Stimulated activated naive CD8-positive, alpha-beta T cell treated with anti-CD3 and anti-CD28 coated beads, Interleukin-15, Interleukin-2, amounts not matched to agents 100 ng/mL and 50 ng/mL, for 24 hours (primary cell): ENCODE measurements around the gene RBM42.
"Not testable (repeated sequence)": the region's sequence is repeated elsewhere in the genome, so short reads cannot be mapped to it uniquely, and the experiment has no call there.

Source experiments
- H3K27ac Mint-ChIP-seq: one replicate; pipeline ENCODE4 v1.8.0; 2021; ENCODE audit warnings: mild to moderate bottlenecking, mixed read lengths
- H3K27me3 Mint-ChIP-seq: one replicate; pipeline ENCODE4 v1.8.0; 2021; ENCODE audit warnings: mixed read lengths
- H3K36me3 Mint-ChIP-seq: one replicate; pipeline ENCODE4 v1.8.0; 2021; ENCODE audit warnings: low read depth, mixed read lengths
- H3K4me1 Mint-ChIP-seq: one replicate; pipeline ENCODE4 v1.8.0; 2021; ENCODE audit warnings: low read depth, mixed read lengths
- H3K4me3 Mint-ChIP-seq: one replicate; pipeline ENCODE4 v1.8.0; 2021; ENCODE audit warnings: mild to moderate bottlenecking, mixed read lengths
- H3K9me3 Mint-ChIP-seq: one replicate; pipeline ENCODE4 v1.8.0; 2021; ENCODE audit warnings: mixed read lengths

RBM42 gene

DNA sequence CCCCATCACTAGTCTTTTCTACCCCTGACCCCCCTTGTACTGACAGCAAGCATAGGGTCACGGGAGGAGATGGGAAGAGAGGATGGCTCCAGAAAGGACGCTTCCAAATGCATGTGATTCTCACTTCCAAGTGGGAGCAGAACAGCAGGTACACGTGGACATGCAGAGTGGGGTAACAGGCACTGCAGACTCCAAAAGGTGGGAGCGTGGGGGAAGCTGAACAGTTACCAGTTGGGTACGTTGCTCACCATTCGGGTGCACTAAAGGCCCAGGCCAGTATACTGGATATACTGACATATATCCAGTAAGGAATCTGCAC lies 10.4 kb downstream of the RBM42 start:
- H3K4me3 Mint-ChIP-seq: no peak overlapping the region
- H3K27ac Mint-ChIP-seq: no peak overlapping the region
- H3K4me1 Mint-ChIP-seq: peaks cover 23% of the 10 kb centered on the region
- H3K27me3 Mint-ChIP-seq: no peaks in the 10 kb centered on the region
- H3K36me3 Mint-ChIP-seq: peaks cover 19% of the 10 kb centered on the region
- H3K9me3 Mint-ChIP-seq: no peaks in the 10 kb centered on the region

DNA sequence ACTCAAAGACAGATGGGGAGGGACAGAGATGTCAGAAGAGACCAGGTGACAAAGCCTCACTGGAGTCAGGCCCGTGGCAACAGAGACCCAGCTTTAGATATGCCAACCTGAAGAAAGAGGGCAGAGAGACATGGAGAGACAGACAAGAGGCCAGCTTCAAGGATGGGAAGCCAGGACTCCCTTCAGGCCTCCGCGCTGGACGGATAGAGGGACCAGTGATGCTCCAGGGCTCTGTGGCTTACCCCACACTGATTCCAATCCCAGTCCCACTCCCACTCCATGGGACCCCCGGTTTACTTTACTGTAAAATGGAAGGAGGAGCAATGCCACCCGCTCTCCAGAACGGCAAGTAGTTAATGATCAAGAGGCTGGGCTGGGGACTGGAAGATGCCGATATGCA lies 11.0 kb downstream of the RBM42 start:
- Mint-ChIP-seq H3K9me3 (no peaks in the 10 kb centered on the region), H3K4me3 (no peak overlapping the region), H3K27me3 (no peaks in the 10 kb centered on the region), H3K36me3 (peaks cover 19% of the 10 kb centered on the region), H3K4me1 (peaks cover 29% of the 10 kb centered on the region), H3K27ac (no peak overlapping the region)

DNA sequence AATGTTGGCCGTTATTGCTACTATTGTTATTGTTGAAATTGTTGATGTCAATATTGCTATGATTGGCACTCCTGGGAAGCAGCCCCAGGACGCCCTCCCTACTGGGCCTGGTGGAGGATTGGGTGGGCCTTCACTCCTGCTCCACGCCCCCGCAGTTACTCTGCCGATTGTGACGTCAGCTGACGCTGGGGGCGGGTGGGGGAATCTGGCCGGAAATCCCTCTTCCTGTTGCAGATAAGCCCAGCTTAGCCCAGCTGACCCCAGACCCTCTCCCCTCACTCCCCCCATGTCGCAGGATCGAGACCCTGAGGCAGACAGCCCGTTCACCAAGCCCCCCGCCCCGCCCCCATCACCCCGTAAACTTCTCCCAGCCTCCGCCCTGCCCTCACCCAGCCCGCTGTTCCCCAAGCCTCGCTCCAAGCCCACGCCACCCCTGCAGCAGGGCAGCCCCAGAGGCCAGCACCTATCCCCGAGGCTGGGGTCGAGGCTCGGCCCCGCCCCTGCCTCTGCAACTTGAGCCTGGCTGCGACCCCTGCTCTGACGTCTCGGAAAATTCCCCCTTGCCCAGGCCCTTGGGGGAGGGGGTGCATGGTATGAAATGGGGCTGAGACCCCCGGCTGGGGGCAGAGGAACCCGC lies 12.8 kb downstream of the RBM42 start, which contains the start of gene ETV2:
ETV2 (plus strand) TSS at position 231 of the 637 bp plus-strand sequence. CDS start 716 bp downstream, outside the sequence.
- Mint-ChIP-seq H3K27me3 (no peaks in the 10 kb centered on the region), H3K9me3 (no peaks in the 10 kb centered on the region), H3K36me3 (peaks cover 8% of the 10 kb centered on the region), H3K4me1 (peaks cover 38% of the 10 kb centered on the region), H3K27ac (peak within 1 kb of the TSS; percentile 49), H3K4me3 (peak within 1 kb of the TSS; percentile 86)

DNA sequence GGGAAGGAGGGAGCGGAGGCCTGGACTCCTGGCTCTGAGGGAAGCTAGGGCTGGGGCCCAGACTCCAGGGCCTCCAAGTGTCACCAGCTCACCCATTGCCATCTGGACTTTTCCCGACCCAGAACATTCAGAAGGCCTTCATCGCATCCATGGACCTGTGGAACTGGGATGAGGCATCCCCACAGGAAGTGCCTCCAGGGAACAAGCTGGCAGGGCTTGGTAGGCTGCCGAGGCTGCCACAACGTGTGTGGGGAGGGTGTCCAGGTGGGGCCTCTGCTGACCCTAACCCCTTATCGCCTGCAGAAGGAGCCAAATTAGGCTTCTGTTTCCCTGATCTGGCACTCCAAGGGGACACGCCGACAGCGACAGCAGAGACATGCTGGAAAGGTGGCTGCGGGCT lies 13.5 kb downstream of the RBM42 start:
- peak overlapping the region; percentile 86 for H3K4me3 Mint-ChIP-seq
- peaks cover 1% of the 10 kb centered on the region for H3K36me3 Mint-ChIP-seq
- peaks cover 38% of the 10 kb centered on the region for H3K4me1 Mint-ChIP-seq
- no peak overlapping the region for H3K27ac Mint-ChIP-seq
- no peaks in the 10 kb centered on the region for H3K9me3 Mint-ChIP-seq
- no peaks in the 10 kb centered on the region for H3K27me3 Mint-ChIP-seq

DNA sequence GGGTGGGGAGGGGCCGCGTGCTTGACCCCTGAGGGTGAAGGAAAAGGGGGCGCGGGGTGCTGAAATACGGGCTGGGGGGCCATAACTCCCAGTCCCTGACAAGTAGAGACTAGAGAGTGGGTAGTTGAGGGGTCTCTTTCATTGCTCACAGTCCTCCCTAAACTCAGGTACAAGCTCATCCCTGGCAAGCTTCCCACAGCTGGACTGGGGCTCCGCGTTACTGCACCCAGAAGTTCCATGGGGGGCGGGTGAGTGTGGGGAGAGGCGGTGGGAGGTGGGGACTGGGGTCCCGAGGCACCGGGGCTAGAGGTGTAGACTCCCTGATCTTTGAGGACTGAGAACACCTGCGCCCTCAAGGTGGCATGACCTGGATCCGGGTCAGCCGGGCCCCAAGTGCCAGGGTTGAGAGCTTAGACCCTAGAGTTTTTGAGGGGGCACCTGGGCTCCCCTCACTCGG lies 14.0 kb downstream of the RBM42 start:
- Mint-ChIP-seq H3K9me3 (no peaks in the 10 kb centered on the region), H3K4me3 (peak overlapping the region; percentile 86), H3K36me3 (no peaks in the 10 kb centered on the region), H3K27ac (no peak overlapping the region), H3K27me3 (no peaks in the 10 kb centered on the region), H3K4me1 (peaks cover 38% of the 10 kb centered on the region)

DNA sequence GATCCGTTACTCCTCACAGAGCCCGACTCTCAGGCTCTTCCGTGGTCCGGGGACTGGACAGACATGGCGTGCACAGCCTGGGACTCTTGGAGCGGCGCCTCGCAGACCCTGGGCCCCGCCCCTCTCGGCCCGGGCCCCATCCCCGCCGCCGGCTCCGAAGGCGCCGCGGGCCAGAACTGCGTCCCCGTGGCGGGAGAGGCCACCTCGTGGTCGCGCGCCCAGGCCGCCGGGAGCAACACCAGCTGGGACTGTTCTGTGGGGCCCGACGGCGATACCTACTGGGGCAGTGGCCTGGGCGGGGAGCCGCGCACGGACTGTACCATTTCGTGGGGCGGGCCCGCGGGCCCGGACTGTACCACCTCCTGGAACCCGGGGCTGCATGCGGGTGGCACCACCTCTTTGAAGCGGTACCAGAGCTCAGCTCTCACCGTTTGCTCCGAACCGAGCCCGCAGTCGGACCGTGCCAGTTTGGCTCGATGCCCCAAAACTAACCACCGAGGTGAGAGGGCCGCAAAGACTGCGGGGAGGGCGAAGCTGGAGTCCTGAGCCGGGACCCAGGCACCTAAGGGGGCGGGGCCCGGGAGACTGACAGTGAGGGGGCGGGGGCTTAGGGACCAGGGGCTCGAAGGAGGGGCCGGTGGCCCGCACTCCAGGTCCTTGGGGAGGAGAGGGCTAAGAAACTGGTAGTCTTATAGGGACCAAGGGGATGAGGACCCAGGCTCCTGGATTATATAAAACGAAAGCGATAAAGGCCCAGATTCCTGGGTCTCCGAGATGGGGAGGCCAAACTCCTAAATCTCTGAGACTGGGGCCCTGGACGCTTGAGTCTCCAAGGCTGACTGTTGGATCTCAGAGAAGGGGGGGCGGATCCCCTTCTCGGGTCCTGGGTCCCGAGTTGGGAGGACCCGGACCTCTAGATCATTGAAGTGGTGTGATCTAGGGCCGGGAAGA lies 14.7 kb downstream of the RBM42 start:
- H3K4me1 Mint-ChIP-seq: peaks cover 38% of the 10 kb centered on the region
- H3K27ac Mint-ChIP-seq: peak overlapping the region; percentile 89
- no peaks in the 10 kb centered on the region for H3K27me3 Mint-ChIP-seq
- H3K36me3 Mint-ChIP-seq: peaks cover under 1% of the 10 kb centered on the region
- no peaks in the 10 kb centered on the region for H3K9me3 Mint-ChIP-seq
- peak overlapping the region; percentile 86 for H3K4me3 Mint-ChIP-seq

DNA sequence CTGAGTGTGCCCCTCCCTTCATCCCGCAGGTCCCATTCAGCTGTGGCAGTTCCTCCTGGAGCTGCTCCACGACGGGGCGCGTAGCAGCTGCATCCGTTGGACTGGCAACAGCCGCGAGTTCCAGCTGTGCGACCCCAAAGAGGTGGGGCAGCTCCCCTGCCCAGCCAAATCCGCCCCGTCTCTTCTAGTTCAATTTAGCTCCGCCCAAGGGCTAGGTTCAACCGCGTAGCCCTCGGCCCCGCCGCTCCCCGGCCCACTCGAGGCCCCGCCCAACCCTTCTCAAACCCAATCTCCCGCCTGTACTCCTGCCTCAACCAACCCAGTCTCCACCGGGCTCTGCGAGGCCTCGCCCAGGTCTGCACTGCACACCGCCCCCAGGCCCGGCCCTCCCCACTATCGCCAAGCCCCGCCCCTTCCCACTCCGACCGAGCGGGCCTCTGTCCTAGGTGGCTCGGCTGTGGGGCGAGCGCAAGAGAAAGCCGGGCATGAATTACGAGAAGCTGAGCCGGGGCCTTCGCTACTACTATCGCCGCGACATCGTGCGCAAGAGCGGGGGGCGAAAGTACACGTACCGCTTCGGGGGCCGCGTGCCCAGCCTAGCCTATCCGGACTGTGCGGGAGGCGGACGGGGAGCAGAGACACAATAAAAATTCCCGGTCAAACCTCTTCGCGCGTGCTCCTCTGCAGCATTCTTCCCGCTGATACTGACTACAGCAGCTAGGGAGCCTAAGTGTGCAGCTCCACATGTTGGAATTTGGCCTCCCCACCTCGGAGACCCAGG lies 15.6 kb downstream of the RBM42 start:
- peak overlapping the region; percentile 86 for H3K4me3 Mint-ChIP-seq
- H3K27me3 Mint-ChIP-seq: no peaks in the 10 kb centered on the region
- no peaks in the 10 kb centered on the region for H3K9me3 Mint-ChIP-seq
- H3K36me3 Mint-ChIP-seq: peaks cover 7% of the 10 kb centered on the region
- H3K27ac Mint-ChIP-seq: peak overlapping the region; percentile 89
- H3K4me1 Mint-ChIP-seq: peaks cover 46% of the 10 kb centered on the region

DNA sequence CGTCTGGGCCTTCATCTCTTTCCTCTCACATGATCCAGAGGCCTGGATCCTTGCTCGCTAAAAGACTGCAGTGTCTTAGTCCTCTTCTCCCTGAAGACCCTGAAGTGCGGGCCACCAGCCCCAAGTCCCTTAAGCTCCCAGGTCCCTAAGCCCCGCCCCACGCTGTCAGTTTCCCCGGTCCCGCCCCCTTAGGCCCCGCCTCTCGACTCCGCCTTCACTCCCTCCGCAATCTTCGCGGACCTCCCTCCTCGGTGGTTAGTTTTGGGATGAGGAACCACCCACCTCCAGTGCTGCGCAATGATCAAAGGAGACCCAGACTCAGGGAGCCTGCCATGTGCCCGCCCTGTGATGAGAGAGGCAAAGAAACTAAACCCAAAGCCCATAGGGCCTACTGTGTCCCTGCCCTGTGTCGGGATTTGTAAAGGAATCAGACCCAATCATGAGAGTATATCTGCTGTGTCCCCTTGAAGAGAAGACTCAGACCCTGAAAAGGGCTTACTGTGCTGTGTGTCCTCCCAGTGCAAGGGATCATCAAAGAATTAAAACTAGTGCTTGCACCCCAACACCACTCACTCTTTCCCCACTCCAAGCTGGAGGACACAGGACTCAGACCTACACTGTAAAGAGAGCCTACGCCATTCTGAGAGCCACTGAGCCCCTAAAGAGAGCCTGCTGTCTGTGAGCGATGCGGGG lies 16.3 kb downstream of the RBM42 start:
- Mint-ChIP-seq H3K4me3 (peak overlapping the region; percentile 86), H3K4me1 (peaks cover 52% of the 10 kb centered on the region), H3K27ac (peak overlapping the region; percentile 89), H3K36me3 (peaks cover 7% of the 10 kb centered on the region), H3K9me3 (no peaks in the 10 kb centered on the region), H3K27me3 (no peaks in the 10 kb centered on the region)

DNA sequence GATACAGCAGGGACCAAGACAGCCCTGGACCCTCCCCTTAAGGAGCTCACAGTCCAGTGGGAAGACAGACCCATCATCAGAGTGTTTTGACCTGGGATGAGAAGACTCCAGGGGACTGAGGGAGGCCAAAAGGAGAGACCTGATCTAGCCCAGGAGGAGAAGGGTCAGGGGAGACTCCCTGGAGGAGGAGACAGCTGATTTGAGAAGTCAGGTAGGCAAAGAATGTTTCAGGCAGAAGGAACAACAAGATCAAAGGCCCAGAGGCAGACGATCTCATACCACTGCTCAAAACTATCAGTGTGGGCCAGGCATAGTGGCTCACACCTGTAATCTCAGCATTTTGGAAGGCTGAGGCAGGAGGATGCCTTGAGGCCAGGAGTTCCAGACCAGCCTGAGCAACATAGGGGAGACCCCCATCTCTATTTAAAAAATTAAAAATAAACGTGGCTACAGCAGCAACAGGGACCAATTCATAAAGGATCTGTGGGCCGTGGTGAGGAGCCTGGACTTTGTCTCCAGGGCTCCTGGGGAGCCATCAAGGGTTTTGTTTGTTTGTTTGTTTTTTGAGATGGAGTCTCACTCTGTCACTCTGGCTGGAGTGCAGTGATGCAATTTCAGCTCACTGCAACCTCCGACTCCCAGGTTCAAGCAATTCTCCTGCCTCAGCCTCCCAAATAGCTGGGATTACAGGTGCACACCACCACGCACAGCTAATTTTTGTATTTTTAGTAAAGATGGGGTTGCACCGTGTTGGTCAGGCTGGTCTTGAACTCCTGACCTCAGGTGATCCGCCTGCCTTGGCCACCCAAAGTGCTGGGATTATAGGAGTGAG lies 17.1 kb downstream of the RBM42 start:
- Mint-ChIP-seq H3K4me1 (peaks cover 58% of the 10 kb centered on the region), H3K4me3 (peak overlapping the region; percentile 86), H3K27ac (peak overlapping the region; percentile 89), H3K27me3 (no peaks in the 10 kb centered on the region), H3K36me3 (peaks cover 9% of the 10 kb centered on the region), H3K9me3 (no peaks in the 10 kb centered on the region)

DNA sequence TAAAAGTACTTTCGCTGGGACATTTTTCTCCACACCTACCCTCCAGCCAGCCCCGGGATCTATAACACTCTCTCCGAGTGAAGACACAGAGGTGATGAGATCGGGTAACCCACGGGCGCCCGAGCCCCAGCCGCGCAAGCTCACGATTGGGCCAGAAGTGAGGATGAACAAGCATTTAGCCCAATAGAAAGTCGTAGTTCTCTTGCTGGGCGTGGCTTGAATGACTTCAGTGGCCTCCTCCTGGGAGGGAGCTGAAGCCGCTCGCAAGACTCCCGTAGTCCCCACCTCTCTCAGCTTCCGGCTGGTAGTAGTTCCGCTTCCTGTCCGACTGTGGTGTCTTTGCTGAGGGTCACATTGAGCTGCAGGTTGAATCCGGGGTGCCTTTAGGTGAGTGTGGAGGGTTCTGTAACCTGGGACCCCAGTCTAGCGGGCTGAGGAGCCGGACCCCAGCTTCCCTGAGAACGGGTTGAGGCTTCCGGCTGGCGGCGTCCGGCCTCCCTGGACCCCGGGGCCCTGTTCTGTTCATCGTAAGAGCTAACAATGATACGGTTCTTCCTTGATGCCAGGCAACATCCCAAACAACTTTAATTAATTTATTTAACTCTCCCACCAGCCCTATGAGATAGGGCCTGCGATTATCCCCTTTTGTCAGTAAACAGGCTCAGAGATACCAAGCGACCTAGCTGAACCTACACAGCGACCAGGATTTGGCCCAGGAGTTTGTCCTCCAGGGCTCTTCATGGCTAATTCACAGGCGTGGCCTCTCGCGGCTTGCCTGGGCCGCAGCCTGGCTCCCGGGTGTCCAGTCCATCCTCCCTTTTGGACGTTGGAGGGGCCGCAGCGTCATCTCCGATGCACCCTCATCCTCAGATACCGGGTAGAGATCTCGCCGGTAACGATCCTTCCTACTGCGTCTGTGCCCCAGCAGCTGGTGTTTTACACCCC lies 19.5 kb downstream of the RBM42 start, which contains the start of gene COX6B1:
COX6B1 (plus strand) TSS at position 307 of the 945 bp plus-strand sequence. CDS start 2,921 bp downstream, outside the sequence.
- Mint-ChIP-seq H3K4me1 (peaks cover 42% of the 10 kb centered on the region), H3K27me3 (no peaks in the 10 kb centered on the region), H3K36me3 (peaks cover 21% of the 10 kb centered on the region), H3K27ac (peak within 1 kb of the TSS; percentile 94), H3K4me3 (peak within 1 kb of the TSS; percentile 99), H3K9me3 (no peaks in the 10 kb centered on the region)

DNA sequence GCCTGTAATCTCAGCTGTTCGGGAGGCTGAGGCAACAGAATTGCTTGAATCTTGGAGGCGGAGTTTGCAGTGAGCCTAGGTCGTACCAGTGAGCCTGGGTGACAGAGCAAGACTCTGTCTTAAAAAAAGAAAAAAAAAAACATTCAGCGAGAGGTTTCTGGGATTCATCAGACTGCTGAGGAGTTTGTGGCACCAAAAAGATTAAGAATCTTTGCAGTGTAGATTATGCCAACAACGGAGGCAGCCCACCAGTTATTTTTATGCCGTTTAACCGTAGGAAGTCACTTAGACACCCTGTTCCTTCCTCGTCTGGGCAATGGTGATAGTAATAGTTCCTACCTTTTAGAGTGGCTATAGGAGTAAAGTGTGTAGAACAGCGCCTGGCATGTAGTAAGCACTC lies 21.7 kb downstream of the RBM42 start:
- Mint-ChIP-seq H3K27me3 (no peaks in the 10 kb centered on the region), H3K9me3 (no peaks in the 10 kb centered on the region), H3K4me1 (peaks cover 27% of the 10 kb centered on the region), H3K4me3 (peak overlapping the region; percentile 14), H3K36me3 (peaks cover 37% of the 10 kb centered on the region), H3K27ac (peak overlapping the region; percentile 31)

DNA sequence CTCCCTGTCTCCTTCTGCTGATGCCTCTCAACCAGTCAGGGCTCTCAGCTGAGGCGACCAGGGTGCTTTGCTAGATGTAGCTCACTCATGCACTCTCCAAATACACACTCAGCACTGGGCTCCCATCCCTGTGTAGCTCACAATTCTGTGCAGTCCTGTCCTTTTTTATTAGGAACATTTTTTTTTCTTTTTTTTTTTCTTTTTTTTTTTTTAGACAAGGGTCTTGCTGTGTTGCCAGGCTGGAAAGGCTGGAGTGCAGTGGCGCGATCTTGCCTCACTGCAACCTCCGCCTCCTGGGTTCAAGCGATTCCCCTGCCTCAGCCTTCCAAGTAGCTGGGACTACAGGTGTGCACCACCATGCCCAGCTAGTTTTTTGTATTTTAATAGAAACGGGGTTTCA lies 26.0 kb downstream of the RBM42 start:
- H3K27me3 Mint-ChIP-seq, H3K9me3 Mint-ChIP-seq, H3K4me3 Mint-ChIP-seq, H3K27ac Mint-ChIP-seq: not testable (repeated sequence)
- Mint-ChIP-seq H3K36me3 (peaks cover 60% of the 10 kb centered on the region), H3K4me1 (peaks cover 14% of the 10 kb centered on the region)

DNA sequence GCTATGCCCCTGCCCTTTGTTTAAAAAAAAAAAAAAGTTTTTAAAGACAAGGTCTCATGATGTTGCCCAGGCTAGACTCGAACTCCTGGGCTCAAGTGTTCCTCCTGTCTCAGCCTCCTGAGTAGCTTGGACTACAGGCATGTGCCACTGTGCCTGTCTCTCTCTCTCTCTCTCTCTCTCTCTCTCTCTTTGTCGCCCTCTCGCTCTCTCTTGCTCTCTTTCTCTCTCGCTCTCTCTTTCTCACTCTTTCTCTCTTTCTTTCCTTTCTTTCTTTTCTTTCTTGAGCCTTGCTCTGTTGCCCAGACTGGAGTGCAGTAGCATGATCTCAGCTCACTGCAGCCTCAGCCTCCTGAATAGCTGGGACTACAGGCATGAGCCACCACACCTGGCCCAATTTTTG lies 26.8 kb downstream of the RBM42 start:
- Mint-ChIP-seq H3K27me3 (no peaks in the 10 kb centered on the region), H3K4me3 (no peak overlapping the region), H3K9me3 (no peaks in the 10 kb centered on the region), H3K36me3 (peaks cover 63% of the 10 kb centered on the region), H3K27ac (no peak overlapping the region), H3K4me1 (peaks cover 7% of the 10 kb centered on the region)
